Adrenal gland (tissue), 5 donors: ENCODE measurements around the gene IRS2.

Experiments
- POLR2A ChIP-seq, 2 donors: fragments of 450-650 bp; IDR thresholded peaks; one replicate each; pipeline ENCODE4 v1.6.1; 2017; ENCODE audit warnings: antibody characterized with exemption in 2 of 2, mild to moderate bottlenecking in 2 of 2, moderate library complexity in 1 of 2
- TF ChIP-seq, protein P1 (sequence below), 6 experiments: fragments of 450-650 bp in 4 of 6; fragments of 200-600 bp in 2 of 6; sonication (generic) in 1 of 6; IDR thresholded peaks; 1 replicate in 5 of 6; 2 replicates in 1 of 6; pipeline versions ENCODE4 v1.5.1 to v1.8.0; 2016 to 2021; ENCODE audit warnings: antibody characterized with exemption in 6 of 6, mild to moderate bottlenecking in 2 of 6, moderate library complexity in 1 of 6
- donor health status: DM: no; HTN: no; CAD: no.

DNA sequence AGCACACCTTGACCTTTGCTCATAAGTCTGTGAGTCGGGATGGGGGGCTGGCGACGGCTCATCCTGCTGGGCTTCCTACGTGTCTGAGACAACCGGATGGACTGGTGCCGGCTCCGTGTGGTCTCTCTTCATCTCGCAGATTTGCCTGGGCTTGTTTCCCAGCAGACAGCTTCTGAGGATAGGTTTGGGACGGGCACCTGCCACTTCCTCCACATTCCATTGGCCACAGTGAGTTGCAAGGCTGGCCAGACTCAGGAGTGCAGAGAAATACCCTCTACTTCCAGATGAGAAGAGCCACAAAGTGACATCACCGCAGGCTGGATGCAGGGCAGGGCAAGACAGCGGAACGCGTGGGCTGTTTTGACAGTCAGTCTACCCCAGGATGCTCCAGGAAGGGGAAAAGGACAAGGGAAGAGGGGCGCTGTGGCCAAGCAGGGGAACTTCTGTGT lies 48.1 kb downstream of the IRS2 start:
- TF ChIP-seq, protein P1, sequence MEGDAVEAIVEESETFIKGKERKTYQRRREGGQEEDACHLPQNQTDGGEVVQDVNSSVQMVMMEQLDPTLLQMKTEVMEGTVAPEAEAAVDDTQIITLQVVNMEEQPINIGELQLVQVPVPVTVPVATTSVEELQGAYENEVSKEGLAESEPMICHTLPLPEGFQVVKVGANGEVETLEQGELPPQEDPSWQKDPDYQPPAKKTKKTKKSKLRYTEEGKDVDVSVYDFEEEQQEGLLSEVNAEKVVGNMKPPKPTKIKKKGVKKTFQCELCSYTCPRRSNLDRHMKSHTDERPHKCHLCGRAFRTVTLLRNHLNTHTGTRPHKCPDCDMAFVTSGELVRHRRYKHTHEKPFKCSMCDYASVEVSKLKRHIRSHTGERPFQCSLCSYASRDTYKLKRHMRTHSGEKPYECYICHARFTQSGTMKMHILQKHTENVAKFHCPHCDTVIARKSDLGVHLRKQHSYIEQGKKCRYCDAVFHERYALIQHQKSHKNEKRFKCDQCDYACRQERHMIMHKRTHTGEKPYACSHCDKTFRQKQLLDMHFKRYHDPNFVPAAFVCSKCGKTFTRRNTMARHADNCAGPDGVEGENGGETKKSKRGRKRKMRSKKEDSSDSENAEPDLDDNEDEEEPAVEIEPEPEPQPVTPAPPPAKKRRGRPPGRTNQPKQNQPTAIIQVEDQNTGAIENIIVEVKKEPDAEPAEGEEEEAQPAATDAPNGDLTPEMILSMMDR (IDR thresholded peaks at IDR 0.05): no peak
- TF ChIP-seq POLR2A (IDR thresholded peaks at IDR 0.05): no peak
